Effector CD8-positive, alpha-beta T cell (primary cell): Measurements from ENCODE around the gene CDKAL1.

Experiments
- DNase-seq: peaks from one replicate; lab custom pipeline; 2025; lab: John Stamatoyannopoulos, UW

The CDKAL1 gene

DNA sequence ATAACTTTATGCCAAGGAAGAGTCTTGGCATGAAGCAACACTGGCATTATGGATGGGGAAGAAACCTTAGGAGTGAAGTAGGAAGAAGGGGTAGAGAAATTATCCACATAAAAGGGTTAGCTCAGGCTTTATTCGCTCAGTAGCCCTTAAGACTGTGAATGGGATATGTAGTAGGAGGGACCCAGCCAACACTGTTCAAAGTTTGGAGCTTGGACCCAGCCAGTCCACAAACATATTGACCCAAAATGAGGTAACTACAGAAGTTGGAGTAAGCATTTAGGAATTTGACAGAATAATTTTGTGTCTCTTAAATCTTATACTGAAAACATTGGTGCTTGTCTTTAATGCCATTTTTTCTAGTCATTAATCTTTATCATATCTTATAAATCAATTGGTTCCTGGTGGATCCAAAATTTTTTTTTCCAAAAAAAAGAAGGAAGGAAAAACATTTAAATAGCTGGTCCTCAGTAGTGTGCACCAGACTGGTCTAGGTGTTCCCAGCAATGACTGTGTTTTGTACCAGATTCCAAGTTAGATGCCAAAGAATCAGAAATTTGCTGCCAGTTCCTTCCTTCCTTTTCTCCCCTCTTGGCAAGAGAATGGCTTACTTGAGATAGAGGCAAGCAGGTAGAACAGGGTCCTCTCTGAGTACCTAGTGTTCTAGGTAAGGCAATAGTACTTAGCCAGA is 607.5 kb downstream of the CDKAL1 start:
- DNase-seq, result no peak

DNA sequence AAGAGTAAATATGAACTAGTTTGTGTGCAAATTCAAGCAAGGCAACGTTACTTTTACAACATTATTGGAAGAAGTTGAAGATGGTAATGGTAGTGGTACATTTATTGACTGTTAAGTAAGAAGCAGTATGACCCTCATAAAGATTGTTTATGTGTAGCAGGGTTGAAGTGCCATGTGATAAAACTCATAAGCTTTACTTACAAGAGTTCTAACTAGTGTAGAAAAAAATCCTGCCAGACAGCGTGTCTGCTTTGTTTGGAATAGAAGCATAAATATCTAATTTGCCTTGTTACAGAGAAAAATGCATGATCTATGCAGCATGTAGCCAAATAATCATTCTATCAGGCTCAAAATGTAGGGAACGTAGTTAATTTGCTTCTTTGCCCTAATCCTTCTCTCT is 608.5 kb downstream of the CDKAL1 start:
- DNase-seq, result no peak

DNA sequence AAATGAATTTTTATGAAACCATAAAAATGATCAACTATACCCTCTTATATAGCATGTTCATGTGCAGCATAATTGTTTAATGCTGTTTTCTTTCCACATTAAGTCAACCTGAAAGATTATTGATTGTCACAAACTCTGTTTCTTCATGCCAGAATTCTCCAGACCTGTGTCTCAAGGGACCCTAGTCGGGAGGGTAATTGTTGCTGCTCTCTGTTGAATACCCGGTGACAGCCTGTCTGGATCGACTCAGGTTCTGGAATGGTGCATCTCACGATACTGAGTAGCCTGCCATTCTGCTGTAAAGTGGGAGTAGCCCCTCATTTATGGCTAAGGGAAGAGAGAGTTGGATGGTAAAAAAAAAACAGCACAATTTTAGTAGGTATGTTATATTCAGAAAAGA is 609.4 kb downstream of the CDKAL1 start:
- no peak for DNase-seq

DNA sequence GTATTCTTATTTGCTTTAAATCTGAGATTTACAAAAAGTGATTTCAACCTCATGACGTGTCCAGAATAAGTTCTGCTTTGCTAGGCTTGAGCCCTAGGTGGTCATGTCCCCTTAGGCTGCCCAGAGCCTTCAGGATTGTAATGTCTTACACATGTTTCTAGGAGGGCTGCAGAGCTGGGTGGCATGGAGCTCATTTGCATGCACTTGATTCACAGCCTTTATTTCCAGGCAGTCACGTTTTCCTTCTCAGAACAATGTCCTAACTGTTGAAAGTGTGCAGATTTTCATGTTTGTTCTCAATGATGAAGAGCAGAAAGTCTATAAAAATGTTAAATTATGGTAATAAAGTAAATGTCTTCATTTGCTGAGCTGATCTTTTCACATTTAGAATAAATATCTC is 610.7 kb downstream of the CDKAL1 start:
- no peak for DNase-seq

DNA sequence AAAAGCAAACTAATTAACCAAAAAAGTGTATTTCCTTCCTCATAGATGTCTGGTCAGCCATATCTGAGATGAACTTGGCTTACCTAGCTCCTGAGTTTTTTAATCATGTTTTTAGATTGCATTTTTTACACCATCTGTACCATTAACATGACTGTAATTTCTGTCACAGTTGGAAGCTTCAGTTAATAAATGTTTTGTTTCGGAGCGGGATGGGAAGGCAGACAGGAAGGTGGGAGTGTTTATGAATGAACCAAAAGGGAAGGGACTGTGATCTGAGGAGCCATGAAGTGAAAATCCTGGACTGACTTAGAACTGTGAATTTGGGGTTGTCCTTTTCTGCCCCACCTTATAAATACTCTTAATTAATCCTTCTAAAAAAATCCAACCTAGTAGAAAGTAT is 613.7 kb downstream of the CDKAL1 start:
- DNase-seq, result no peak

DNA sequence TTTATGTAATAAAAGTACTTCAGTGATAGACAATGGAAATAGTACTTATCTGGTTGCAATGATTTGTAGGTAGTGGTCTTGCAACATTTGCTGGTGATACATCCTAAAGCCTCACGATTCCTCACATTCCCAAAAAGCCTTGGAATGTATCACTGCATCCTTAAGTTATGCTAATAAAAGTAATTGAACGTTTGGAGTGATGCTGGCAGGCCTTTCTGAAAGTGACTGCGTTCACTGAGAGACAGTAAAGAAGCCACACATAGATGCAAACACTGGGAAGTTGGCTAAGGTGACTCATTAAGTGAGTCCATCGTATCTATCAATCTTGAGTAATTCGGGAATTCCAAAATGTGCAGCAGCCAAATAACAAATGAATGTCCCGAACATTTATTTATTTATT is 615.2 kb downstream of the CDKAL1 start:
- no peak for DNase-seq

DNA sequence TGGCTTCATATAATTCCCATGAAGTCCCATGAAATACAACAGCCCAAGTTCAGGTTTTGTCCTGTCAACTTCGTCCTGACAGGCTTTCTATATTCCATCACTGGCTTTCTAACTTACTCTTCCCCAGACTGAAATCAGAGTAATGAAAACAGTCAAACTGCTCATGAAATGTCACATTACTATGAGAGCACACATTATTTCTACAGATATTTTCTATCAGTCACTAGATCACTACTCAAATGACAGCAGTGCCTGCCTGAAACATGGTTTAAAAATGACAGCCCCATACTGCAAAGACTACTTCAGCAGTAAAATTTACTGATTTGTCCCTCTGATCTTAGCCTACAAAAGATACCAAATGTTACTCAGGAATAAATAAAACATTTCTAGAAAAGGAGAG is 616.4 kb downstream of the CDKAL1 start:
- no peak for DNase-seq

DNA sequence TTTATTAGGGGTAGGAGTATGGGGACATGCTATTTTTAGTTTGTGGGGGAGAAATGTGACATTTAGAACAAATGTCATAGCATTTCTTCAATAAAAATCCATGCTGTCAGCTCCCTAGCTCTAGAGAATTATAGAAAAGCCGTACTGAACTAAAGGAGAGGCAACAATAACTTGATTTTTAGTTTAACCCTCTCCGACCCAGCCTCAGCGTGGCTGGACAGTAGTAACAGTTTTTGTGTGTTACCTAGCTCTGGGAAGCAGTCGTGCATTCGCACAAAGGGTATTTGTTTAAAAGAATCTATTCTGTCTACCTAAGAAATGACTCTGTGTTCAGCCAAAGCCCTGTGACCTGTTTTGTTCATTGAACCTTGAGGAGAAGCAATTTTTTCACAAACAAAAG is 616.9 kb downstream of the CDKAL1 start:
- DNase-seq, result no peak

DNA sequence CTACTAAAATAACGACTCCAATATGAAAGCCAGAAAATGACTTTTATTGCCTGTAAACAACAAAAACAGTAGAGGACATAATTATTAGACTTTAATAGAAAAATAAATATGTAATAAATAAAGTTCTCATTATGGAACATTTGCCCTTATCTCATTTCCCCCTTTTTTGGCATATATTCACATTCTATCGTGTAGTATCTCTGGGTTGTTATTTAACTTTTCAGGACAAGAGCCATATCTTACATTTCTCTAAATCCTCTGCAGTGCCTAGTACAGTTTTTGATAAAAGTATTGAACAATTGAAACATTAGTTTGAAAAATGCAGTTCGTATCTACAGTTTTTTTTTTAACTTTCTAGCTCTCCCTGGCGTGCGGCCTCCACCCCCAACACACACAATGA is 617.3 kb downstream of the CDKAL1 start:
- DNase-seq, result no peak

DNA sequence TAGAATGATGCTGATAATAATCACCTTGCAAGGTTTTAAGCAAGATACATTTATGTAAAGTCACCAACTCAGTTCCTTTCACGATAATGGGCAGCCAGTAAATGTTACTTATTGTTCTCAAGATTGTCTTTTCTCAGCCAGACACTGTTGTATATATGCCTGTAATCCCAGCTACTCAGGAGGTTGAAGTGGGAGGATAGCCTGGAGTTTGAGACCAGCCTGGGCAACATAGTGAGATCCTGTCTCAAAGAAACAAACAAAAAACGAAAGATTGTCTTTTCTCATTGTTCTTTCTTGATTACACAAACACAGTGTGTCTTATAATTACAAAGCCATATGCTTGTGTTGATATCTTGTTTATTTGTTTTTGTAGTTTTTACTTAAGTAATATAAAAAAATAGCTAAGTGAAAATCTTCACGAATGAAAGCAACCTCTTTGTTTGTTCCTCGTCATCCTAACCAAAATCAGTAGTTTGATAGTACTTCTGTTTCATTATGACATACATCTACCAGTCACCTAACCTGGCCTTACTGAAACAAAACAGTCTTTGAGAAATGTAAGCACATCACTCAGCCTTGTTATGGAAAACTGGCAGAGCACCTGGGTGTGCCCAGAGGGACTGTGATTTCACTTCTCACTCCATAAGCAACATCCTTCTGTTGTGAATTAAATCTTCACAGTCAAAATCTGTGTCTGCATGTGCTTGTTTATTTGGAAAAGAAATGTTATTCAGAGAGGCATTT is 623.1 kb downstream of the CDKAL1 start:
- DNase-seq, result no peak

DNA sequence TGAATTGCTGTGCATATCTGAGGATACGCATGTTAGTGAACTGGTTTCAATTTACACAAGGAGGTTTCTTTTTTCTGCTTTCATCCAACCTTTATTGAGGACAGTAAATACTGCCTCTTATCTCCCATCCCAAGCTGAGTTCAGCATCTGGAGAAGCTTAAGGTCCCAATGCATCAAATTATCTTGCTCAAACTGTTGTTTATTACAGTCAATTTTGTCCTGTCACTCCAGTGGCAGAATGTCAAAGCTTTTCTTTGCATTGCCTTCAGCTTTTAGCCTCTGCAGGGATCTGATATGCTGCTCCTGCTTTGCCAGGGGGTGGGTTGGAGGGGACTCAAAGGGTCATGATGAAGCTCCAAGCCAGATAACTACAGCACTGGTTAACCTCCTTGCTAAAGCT is 623.9 kb downstream of the CDKAL1 start:
- DNase-seq, result no peak

DNA sequence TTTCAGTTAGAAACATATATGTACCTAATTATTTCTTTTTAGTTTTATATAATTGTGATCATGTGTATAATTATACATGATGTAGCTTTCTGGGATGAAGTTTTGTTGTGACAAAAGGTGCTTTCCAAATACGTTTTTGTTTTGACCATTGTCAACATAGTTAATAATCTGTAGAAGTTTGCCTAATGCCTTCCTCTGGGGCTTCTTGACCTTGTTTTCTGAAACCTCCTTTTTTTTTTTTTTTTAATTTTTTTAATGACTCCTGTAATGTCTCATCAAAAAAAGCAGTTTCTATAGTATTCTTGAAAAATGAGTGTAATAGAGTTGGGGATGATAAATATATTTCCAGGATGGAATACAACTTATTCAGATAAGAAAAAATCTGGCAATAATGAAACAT is 624.6 kb downstream of the CDKAL1 start:
- no peak for DNase-seq

DNA sequence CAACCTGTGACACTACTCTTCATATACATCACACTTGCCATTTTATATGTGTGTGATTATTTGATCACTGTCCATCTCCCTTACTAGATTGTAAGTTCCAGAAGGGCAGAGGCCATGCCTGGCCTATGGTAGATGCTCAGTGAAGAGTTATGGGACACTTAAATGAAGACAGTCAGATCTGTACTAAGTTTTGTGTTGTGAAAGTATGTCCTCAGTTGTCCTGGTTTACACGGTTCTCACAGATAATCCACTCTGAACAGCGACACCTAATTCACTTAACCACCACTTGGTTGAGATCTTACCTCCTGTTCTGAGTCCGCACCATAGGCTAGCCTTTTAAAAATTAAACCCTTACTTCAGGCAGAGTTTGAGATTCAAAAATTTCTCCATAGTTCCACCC is 625.2 kb downstream of the CDKAL1 start:
- DNase-seq, result no peak

DNA sequence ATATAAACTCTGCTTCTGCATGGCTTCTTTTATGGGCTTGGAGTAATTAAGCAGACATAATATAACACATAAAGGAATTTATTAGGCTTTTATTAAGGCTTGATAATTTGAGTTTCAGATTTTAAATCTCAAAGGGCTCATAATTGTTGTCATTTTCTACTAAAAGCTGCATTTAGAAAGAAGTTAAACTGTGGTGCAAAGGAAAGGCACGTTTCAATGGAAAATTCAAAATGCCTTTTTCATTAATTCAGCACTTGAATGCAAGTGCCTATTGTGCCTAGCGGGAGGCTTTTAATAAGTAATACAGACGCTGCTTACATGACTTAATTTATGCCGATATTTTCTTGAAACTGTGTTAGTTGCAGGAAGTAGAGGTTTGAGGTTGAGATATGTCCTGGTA is 627.5 kb downstream of the CDKAL1 start:
- no peak for DNase-seq

DNA sequence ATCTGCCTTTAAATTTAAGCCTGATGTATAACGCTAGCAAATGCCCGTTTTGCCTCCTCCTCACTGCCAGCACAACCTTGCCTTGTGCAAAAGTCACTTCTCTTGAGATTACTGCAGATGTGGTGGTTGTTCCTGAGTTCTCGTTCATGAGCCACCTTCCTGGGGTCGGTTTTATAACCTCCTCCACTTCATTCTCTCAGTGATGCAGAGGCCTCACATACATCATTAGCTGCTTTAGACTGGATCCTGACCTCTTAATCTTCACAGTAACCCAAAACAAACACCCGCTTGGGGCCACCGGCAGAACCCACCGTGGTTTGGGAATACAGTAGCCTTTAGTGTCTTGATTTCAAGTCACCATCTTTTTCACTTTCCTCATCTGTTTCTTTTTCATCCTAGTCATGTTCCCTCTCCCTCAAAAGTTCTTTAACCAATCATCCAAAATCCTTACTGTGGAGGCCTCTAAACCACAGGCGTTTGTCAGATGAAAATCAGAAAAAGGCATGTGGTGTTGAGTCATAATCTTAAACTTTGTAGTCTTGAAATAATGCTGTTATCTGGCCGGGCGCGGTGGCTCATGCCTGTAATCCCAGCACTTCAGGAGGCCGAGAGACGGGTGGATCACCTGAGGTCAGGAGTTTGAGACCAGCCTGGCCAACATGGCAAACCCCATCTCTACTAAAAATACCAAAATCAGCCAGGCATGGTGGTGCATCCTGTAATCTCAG is 629.0 kb downstream of the CDKAL1 start:
- DNase-seq, result no peak

DNA sequence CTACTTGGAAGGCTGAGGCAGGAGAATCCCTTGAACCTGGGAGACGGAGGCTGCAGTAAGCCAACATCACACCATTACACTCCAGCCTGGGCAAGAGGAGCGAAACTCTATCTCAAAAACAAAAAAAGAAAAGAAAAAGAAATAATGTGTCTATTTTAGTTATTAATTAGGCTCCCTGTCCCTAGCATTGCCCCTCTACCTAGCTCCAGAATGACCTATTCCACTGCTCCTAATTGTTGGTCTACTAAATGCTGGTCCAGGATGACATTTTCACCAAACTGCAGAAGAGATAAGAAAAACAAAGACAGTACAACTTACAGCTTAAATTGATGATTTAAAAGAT is 629.6 kb downstream of the CDKAL1 start:
- DNase-seq, result no peak

DNA sequence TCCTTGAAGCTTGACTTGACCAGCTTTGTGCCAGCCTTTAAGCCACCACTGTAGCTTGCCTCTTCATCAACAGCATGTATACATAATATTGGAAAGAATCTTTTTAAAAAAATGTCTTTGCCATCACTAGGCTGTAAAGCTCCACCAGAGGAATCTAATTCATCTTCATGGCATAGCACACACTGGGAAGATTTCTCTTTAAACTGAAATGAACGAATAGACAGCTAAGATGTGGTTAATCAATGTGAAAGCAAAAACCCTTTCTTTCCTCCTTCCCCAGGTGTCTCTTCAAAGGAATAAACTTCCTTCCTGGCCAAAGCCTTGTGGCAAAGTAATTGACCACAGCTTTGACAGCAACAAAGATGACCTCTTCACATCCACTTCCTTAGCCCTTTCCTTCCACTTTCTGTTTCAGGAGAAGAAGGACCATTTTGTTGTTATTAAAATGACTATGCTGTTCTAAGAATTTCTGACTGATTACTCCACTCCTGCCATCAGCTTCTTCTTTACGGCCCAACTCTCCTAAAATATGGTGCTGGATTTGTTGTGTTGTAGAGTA is 630.6 kb downstream of the CDKAL1 start:
- no peak for DNase-seq

DNA sequence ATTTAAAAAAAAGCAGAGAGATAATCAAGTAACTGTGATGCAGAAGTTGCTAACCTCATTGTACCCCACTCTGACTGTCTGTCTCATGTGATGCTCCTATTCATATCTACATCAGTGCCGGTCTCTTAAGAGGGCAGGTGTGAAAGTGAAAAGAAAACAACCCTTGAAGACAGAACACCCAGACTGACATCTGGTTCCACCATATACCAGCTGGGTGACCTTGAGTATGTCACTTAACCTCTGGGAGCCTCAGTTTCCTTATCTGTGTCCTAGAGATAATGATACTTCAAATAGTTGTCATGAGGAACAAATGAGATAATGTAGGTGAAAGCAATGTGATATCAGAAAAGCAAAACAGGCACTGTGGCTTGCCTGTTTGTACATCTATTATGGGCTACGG is 632.5 kb downstream of the CDKAL1 start:
- DNase-seq, result no peak

DNA sequence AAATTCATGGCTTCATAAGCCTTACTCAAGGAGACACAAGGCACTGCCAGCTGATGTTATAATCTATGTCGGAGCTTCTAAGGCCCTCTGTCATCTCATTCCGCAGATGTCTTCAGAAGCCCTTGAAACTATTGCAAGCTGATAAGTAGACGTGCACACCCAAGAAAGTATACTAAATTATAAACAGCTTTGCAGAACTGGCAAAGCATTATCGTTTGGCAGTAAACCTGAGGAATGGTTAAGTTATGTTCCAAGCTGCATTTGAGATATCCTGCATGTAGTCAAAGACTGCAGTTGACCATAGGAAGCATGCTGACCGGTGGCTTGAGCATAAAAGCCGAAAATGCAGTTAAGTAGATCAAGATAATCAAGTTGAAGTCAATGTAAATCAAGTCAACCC is 633.5 kb downstream of the CDKAL1 start:
- no peak for DNase-seq

DNA sequence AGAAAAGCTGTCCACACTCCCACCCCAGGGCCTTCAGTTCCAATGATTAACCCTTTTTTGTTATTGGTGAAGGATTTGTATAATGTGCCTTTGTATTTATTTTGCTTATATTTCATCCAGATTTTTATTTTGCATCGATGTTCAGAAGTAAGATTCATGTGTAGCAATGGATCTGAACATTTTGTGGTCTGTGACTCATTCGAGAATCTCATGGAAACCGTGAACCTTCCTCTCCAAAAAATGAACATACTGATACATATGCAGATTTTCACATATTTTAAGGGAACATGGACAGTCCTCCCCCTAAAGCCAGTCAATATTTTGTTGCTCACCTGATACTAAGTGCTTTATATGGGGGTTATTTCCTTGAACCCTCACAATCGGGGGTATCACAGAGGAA is 637.5 kb downstream of the CDKAL1 start:
- no peak for DNase-seq

DNA sequence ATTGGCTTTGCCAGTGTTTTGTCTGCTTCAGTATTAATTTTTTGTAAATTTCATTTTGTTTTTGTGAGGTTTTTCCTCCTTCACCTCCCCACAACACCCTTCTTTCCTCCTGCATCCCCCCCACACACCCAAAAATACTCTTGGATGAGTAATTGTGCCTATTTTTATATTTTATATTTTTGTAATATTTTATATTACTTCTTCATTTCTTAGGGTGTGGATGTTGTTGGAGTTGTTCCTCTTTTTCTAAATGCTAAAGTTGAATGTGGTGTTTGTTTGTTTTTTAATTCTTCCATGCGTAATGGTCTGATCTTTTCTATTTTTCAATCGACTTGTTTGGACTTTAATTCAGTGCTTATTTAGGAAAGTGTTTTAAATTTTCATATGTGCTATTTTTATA is 638.8 kb downstream of the CDKAL1 start:
- DNase-seq, result no peak

DNA sequence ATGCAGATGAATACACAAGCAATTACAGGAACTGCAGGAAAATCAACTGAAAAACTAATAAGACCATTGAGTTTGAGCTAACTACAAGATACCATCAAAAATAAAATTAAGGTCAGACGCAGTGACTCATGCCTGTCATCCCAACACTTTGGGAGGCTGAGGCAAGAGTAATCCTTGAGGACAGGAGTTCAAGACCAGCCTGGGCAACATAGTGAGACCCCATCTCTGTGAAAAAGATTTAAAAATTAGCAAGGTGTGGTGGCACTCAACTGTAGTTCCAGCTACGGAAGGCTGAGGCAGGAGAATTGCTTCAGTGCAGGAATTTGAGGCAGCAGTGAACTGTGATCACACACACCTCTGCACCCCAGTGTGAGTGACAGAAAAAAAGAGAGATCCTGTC is 639.4 kb downstream of the CDKAL1 start:
- DNase-seq, result no peak

DNA sequence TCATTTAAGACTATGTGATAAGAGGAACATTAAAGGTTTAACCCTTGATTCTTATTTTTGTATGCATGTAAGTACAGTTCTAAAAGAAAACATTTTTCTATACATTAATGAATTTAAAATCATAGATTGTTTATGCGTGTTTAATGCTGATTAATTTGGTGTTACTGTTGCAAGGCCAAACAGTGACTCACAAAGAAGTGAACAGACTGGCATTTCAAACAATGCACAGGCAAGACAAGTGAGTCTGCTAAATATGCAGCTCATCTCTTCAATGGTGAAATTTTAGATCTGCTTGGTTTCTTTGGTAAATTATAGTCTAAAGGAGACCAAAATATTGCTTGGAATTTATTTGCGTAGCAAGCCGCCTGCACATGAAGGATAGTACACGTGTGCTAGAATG is 641.9 kb downstream of the CDKAL1 start:
- DNase-seq, result no peak
